ENCODE results near the gene ACTG2.
"Not testable (repeated sequence)": the region's sequence is repeated elsewhere in the genome, so short reads cannot be mapped to it uniquely, and the experiment has no call there.

The ACTG2 gene

GRCh38 chr2:73937899-73938298 is 45.1 kb downstream of the ACTG2 start:
- DNase-seq: no peak

- peak; percentile 84 for DNase-seq
Observed at GRCh38 chr2:73938718-73939352, 46.0 kb downstream of the ACTG2 start.

- peak; percentile 55 for DNase-seq
Observed at GRCh38 chr2:73939419-73939818, 46.6 kb downstream of the ACTG2 start.

GRCh38 chr2:73940066-73940465 is 47.3 kb downstream of the ACTG2 start:
- DNase-seq: not testable (repeated sequence)

GRCh38 chr2:73942664-73943063 is 49.9 kb downstream of the ACTG2 start:
- DNase-seq: no peak

GRCh38 chr2:73944714-73945113 is 51.9 kb downstream of the ACTG2 start:
- DNase-seq: no peak

GRCh38 chr2:73946215-73946614 is 53.4 kb downstream of the ACTG2 start:
- DNase-seq: no peak

- DNase-seq: no peak
Observed at GRCh38 chr2:73946666-73947065, 53.9 kb downstream of the ACTG2 start.

- DNase-seq: no peak
Observed at GRCh38 chr2:73947412-73948018, 54.7 kb downstream of the ACTG2 start.

GRCh38 chr2:73949802-73950201 is 57.0 kb downstream of the ACTG2 start:
- DNase-seq: no peak

- peak; percentile 73 for DNase-seq
Observed at GRCh38 chr2:73952499-73953446, 60.0 kb downstream of the ACTG2 start.

- no peak for DNase-seq
Observed at GRCh38 chr2:73956218-73956865, 63.5 kb downstream of the ACTG2 start.

GRCh38 chr2:73961274-73961673 is 68.5 kb downstream of the ACTG2 start:
- no peak for DNase-seq

GRCh38 chr2:73961823-73962615 is 69.2 kb downstream of the ACTG2 start:
- no peak for DNase-seq

GRCh38 chr2:73962798-73963197 is 70.0 kb downstream of the ACTG2 start:
- no peak for DNase-seq

GRCh38 chr2:73963385-73964120 is 70.7 kb downstream of the ACTG2 start:
- no peak for DNase-seq

GRCh38 chr2:73964223-73964622 is 71.4 kb downstream of the ACTG2 start:
- no peak for DNase-seq

- no peak for DNase-seq
Observed at GRCh38 chr2:73965053-73965452, 72.2 kb downstream of the ACTG2 start.

- DNase-seq: no peak
Observed at GRCh38 chr2:73968357-73968937, 75.6 kb downstream of the ACTG2 start.

GRCh38 chr2:73969356-73969755 is 76.5 kb downstream of the ACTG2 start:
- no peak for DNase-seq

Data from HCEC 1CT (cell line).